ENCODE measurements around the gene RGS12.

RGS12 gene

GRCh38 chr4:3284734-3285557 is 7.9 kb upstream of the RGS12 start:
- no peak for DNase-seq

- no peak for DNase-seq
Measured at GRCh38 chr4:3285558-3286334, 7.1 kb upstream of the RGS12 start.

- no peak for DNase-seq
Measured at GRCh38 chr4:3286335-3287175, 6.3 kb upstream of the RGS12 start.

DNA sequence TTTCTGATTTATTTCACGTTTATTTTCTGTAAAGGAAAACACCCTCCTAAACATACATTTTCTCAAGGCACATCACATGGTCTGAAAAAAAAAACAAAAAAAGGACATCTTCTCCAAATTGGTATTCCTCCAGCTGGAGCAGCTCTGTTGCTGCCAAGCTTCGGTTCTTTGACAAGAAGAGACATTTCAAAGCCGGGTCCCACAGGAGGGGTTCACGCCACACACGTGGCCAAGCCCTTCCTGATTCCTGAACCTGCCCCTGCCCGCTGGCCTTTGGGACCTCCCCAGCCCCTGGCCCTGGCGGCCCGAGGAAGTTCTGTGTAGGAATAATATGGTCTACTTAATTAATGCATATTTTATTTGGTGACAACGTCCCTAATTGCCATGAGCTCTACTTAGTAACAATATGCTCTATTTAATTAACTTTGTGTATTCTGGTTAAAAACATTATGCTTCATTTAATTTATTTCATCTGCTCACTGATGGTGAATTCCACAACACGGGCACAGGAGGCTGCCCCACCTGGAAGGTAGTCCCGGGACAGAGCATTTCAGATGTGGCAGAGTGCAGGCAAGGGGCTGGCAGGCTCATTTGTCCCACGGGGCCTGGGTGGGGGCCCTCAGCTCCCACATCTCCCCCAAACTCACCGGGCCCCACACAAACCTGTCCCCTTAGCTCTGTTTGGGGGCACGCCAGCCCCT is 5.4 kb upstream of the RGS12 start:
- DNase-seq, result no peak

- DNase-seq, result no peak
Measured at GRCh38 chr4:3287972-3288570, 4.8 kb upstream of the RGS12 start.

- no peak for DNase-seq
Measured at GRCh38 chr4:3288571-3289094, 4.2 kb upstream of the RGS12 start.

GRCh38 chr4:3290476-3290875 is 2.3 kb upstream of the RGS12 start:
- DNase-seq, result no peak

GRCh38 chr4:3290889-3291321 is 1.9 kb upstream of the RGS12 start:
- no peak for DNase-seq

DNA sequence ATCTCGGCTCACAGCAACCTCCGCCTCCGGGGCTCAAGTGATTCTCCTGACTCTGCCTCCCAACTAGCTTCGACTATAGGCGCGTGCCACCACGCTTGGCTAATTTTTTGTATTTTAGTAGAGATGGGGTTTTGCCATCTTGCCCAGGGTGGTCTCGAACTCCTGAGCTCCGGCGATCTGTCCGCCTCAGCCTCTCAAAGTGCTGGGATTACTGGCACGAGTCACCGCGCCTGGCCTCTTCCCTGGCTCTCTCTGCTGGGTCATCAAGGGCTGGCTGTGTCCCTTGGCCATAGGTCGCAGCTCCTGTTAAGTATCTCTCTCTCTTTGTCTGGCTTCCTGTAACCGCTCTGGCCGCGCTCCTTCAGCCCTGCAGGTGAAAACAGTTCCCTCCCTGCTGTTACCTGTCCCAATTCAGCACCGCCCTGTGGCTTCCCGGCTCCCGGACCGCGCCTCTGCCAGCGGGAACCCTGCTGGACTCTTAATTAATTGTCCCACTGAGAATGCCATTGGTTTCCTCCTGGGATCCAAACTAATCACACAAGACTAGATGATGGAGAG is 1.3 kb upstream of the RGS12 start:
- DNase-seq, result no peak

- DNase-seq, result no peak
Measured at GRCh38 chr4:3291969-3292570, 751 bp upstream of the RGS12 start.

DNA sequence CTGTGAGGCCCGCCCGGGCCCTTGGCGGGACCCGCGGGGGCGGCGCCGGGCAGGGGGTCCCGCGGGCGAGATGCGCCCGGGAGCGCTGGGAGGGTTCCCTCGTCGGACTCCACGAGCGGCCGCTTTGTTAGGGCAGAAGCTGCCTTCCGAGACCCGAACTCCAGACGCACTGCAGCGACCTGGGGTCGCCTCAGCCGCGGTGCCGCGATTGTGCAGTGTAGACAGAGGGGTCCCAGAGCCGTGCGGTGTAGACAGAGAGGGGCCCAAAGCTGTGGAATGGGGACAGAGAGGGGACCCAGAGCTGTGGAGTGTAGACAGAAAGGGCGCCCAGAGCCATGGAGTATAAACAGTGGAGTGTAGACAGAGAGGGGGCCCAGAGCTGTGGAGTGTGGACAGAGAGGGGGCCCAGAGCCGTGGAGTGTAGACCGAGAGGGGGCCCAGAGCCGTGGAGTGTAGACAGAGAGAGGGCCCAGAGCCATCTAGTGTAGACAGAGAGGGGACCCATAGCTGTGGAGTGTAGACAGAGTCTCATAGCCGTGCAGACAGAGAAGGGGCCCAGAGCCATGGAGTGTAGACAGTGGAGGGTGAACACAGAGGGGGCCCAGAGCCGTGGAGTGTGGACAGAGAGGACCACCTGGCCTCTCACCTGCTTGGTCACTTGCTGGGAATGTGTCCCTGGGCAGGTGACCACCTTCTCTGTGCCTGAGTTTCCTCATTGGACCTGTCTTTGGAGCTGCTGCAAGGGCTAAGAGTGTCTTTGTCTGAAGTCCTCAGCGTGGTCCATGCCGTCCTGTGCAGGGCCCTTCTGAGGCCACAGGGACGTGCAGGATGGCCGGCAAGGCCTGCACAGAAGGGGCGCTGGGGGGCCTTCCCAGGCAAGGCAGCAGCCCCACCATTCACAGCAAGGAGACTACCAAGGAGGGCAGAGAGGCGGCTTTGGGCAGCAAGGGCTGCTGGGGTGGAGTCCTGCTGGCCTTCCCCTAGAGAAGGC is 875 bp downstream of the RGS12 start:
- DNase-seq, result no peak

DNA sequence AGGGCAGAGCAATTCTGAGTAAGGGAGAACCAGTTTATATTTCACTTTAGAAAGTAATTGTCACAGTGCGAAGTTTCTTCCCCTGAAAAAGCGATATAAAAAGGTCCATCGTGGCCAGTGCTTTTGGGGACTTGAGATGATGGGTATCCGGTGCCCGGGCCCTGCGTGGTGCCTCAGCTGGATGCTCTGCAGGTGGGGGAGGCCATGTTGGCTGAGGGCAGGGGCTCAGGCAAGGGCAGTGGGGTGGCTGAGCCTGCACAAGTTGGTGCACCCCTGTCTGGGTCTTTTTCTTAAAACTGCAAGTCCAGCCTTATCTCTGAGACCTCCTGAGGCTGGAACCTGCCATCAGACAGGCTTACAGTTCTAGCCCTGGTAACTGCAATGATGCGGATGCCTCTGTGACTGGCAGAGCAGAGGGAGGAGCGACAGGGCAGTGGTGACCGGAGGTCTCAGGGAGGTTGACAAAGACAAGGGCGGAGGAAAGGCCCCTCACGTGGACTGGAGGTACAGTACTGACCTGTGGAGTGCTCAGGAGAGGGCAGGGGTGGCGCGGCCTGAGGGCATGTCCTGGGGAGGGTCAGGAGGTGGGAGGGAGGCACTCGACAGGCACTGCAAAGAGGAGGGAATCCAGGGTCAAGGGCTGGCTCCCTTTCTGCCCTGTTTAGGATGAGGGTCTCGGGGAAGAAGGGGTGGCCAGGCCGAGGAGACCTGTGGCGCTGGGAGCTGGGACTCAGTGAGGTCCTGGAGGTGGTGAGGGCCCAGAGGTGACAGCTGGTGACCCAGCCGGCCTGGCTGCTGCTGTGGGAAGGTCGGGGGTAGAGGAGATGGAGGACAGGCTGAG is 1.8 kb downstream of the RGS12 start:
- DNase-seq, result no peak

GRCh38 chr4:3295837-3296624 is 3.2 kb downstream of the RGS12 start:
- DNase-seq, result no peak

DNA sequence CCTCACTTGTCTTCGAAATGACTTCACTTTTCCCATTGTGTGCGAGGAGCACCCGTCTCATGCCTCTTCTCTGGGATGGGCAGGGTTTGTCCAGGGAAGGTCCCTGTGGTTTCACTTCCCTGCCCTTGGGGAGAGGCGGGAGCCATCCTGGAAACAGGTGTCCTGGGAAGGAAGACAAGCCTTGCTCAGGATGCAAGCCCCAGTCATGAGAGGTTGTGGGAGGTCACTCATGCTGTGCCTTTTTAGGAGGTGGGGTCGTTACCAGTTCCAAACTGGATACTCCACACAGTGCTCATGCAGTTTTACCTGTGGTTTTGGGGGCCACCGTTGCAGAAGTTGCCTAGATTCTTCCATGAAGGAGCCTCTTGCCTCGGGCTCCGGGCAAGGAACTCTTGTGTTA is 3.8 kb downstream of the RGS12 start:
- no peak for DNase-seq

GRCh38 chr4:3297066-3297859 is 4.4 kb downstream of the RGS12 start:
- DNase-seq, result no peak

DNA sequence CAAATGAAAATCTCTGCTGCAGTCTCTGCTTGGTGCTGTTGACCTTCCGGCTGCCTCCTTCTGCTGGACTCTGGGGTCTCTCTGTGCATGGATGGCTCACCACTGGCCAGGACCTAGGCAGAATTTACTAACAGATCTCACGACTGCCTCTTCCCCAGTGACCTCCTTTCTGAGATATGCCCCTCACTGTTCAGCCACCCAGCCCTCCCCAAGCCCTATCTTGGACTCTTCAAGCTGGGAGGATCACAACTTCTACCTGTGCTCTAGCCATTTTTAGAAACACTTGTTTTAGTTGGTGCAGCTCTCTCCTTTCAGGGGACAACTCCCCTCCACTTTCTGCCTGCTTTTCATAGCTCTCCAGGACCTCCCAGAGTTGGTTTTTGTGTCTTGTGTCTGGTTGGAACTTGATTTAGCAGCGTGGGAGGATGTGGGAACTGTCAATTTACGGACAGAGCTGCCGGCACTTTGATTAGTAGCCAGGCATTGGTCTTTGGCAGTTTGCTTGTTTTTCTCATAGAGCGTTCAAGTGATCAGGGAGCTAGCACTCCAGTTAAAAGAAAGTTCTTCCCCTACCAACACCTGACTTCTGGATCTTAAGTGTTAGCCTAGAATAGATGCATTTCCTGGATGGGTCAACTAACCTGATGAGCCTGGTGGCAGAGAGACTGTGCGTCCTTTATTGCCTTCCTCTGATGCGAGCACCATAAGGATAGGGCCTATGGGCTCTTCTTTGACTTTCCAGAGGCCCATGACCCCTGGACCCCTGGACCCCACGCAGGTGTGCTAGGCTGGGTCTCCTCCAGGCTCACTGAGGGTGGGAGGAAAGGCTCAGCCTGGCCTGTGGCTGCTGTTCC is 6.5 kb downstream of the RGS12 start:
- no peak for DNase-seq

Measured in activated effector memory CD4-positive, alpha-beta T cell treated with Interleukin-2 at 50 U/mL for 16 hours (primary cell).